ENCODE data around the gene NREP.
A peak's percentile ranks its signal among the peaks of the same experiment; 100 is the strongest.

NREP gene

GRCh38 chr5:111772456-111773122, 15.6 kb upstream of the NREP start:
- no peak for DNase-seq (ENCODE audit: low read depth in 1 of 2, low spot score in 1 of 2)
- TF ChIP-seq REST (IDR thresholded peaks at IDR 0.05; ENCODE audit: insufficient replicate concordance, low read depth) = no peak
- no peak for TF ChIP-seq SPI1 (IDR thresholded peaks at IDR 0.05; ENCODE audit: borderline replicate concordance, low read depth)
- no peak for TF ChIP-seq POLR2AphosphoS5 (IDR thresholded peaks at IDR 0.05; ENCODE audit: low read depth)
- no peak for TF ChIP-seq GABPA (IDR thresholded peaks at IDR 0.05; ENCODE audit: low read depth)
- TF ChIP-seq CTCF (IDR thresholded peaks at IDR 0.05; ENCODE audit: insufficient read depth, low read length) = no peak
- Histone ChIP-seq H3K27me3 (ENCODE audit: insufficient read depth, poor library complexity, severe bottlenecking) (no peaks in the 10 kb centered on the region), H3K4me3 (replicated peaks; ENCODE audit: insufficient read depth, low read length) (no peak overlapping the region), H3K27ac (replicated peaks) (peak overlapping the region; percentile 95)

GRCh38 chr5:111769541-111769940, 12.5 kb upstream of the NREP start:
- H3K27me3 ChIP-seq (ENCODE audit: insufficient read depth, poor library complexity, severe bottlenecking) = no peaks in the 10 kb centered on the region
- TF ChIP-seq CTCF (IDR thresholded peaks at IDR 0.05; ENCODE audit: insufficient read depth, low read length) (no peak), SPI1 (IDR thresholded peaks at IDR 0.05; ENCODE audit: borderline replicate concordance, low read depth) (peak; percentile 39; the same call in 1 of the 2 replicates)
- H3K27ac ChIP-seq (replicated peaks) = no peak overlapping the region
- H3K4me3 ChIP-seq (replicated peaks; ENCODE audit: insufficient read depth, low read length) = no peak overlapping the region
- no peak for DNase-seq (ENCODE audit: low read depth in 1 of 2, low spot score in 1 of 2)

- no peak for DNase-seq (ENCODE audit: low read depth in 1 of 2, low spot score in 1 of 2)
- Histone ChIP-seq H3K27ac (replicated peaks) (no peak overlapping the region), H3K27me3 (ENCODE audit: insufficient read depth, poor library complexity, severe bottlenecking) (no peaks in the 10 kb centered on the region), H3K4me3 (replicated peaks; ENCODE audit: insufficient read depth, low read length) (no peak overlapping the region)
- TF ChIP-seq REST (IDR thresholded peaks at IDR 0.05; ENCODE audit: insufficient replicate concordance, low read depth) (no peak), CTCF (IDR thresholded peaks at IDR 0.05; ENCODE audit: insufficient read depth, low read length) (no peak), SPI1 (IDR thresholded peaks at IDR 0.05; ENCODE audit: borderline replicate concordance, low read depth) (no peak), GABPA (IDR thresholded peaks at IDR 0.05; ENCODE audit: low read depth) (no peak), POLR2AphosphoS5 (IDR thresholded peaks at IDR 0.05; ENCODE audit: low read depth) (no peak)
These were observed 8.9 kb upstream of the NREP start for GRCh38 chr5:111765613-111766571.

Measured in HL-60 (cell line).